T-helper 1 cell (primary cell): ENCODE data around the gene SRSF2.
"Not testable (repeated sequence)": the region's sequence is repeated elsewhere in the genome, so short reads cannot be mapped to it uniquely, and the experiment has no call there.

Source experiments
- DNase-seq, 5 donors: peaks; one replicate each; pipeline ENCODE4 v3.0.0-alpha.2; 2012 to 2020

Gene SRSF2

GRCh38 chr17:76720211-76720610 lies 16.9 kb downstream of the SRSF2 start:
- no peak for DNase-seq

DNA sequence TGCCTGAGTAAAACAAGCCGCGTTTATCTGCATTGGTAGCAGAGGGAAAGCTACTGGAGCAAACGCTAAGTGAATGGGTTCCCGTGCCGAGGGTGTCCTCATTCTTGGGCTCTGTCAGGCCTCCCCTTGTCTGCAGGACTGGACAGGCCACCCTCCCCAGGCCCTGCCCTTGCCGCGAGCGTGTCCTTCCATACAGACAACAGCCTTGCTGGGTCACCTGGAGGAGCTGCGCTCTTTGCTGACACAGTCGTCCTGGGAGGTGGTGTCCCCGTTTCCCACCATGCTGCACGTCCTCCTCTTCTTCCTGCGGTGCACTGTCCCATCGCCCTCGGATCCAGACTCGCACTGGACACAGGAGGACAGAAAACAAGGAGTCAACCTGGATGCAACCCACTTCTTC lies 18.6 kb downstream of the SRSF2 start:
- DNase-seq: no peak

DNA sequence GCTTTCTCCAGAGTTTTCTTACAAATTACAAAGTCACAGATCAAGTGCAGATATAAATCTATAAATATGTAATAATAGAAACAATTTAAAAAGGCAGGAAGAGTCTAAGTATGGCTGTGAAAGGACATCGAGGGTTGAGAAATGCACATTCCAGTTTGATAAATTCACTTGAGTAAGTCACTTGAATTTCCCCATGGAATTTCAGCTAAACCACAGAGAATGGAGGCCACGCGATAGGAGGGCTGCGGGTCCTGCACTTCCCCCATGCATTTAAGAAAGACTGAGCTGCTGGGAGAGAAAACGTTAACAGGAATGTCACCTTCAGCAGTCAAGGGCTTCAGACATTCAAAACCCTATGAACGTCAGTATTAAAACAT lies 20.3 kb downstream of the SRSF2 start:
- no peak for DNase-seq

- DNase-seq: peak in 3 of 5 donors; percentile 49 to 81 (median 57)
Observed at GRCh38 chr17:76716146-76716838, 20.8 kb downstream of the SRSF2 start.

GRCh38 chr17:76715496-76715830 lies 21.7 kb downstream of the SRSF2 start:
- no peak for DNase-seq

- DNase-seq: peak; percentile 35 to 79 (median 57)
Observed at GRCh38 chr17:76714822-76715495, 22.2 kb downstream of the SRSF2 start.

DNA sequence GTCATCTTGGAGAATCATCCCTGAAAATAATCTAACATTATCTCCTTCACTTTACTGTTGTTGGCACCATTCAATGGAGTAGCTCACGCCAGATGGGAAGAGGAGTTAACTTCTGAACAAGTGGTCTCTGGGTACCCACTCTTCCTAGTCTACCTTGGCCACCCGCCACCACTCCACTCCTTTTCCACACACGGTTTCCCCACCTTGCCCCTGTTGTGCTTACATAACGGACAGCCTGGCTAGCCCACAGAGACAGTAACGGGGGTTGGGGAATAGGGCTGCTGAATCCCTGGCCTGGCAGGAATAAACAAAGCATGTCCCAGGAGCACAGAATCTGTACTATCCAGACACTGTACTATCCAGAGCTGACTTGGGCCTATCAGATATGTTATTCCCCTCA lies 22.8 kb downstream of the SRSF2 start:
- no peak for DNase-seq

GRCh38 chr17:76713765-76714164 lies 23.4 kb downstream of the SRSF2 start:
- DNase-seq: no peak

- DNase-seq: not testable (repeated sequence)
Observed at GRCh38 chr17:76712321-76712720, 24.8 kb downstream of the SRSF2 start.

DNA sequence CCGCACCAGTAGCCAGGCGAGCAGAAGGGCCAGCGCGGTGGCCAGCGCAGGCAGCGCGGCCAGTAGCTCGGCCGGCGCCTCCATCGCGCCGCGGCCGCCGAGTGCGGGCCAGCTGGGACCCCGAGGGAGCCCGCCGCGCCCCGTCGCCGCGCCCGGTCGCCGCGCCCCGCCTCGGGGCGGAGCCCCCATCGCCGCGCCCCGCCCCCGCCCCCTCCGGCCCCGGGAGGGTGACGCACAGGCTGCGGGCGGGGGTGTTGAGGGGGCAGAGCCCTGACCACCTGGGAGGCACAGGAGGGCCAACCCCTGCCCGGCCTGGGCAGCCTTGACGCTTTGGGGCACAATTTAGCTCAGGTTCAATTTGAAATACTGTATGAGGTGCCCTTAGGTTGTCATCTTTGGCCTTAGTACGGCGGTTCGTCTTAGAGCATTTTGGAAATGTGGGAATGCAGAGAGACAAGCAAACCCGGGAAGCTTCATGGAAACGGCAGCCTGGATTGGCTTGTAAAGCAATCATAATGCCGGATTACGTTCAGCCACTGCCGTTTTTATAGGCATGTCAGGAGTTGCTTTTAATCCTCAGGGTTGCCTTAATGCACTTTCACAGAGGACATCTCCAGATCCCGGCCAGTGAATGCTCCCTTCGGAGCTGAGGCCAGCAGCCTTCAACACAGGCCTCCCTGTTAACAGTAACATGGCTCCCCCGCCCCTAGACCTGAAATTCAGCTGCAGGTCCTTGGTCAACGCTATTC lies 26.1 kb downstream of the SRSF2 start, which contains the start of gene MXRA7:
TSS of gene MXRA7 (minus strand) at position 103 of the 749 bp plus-strand sequence. CDS start at position 84, 19 bp downstream.
- peak in 4 of 5 donors; percentile 26 to 59 (median 41) for DNase-seq

DNA sequence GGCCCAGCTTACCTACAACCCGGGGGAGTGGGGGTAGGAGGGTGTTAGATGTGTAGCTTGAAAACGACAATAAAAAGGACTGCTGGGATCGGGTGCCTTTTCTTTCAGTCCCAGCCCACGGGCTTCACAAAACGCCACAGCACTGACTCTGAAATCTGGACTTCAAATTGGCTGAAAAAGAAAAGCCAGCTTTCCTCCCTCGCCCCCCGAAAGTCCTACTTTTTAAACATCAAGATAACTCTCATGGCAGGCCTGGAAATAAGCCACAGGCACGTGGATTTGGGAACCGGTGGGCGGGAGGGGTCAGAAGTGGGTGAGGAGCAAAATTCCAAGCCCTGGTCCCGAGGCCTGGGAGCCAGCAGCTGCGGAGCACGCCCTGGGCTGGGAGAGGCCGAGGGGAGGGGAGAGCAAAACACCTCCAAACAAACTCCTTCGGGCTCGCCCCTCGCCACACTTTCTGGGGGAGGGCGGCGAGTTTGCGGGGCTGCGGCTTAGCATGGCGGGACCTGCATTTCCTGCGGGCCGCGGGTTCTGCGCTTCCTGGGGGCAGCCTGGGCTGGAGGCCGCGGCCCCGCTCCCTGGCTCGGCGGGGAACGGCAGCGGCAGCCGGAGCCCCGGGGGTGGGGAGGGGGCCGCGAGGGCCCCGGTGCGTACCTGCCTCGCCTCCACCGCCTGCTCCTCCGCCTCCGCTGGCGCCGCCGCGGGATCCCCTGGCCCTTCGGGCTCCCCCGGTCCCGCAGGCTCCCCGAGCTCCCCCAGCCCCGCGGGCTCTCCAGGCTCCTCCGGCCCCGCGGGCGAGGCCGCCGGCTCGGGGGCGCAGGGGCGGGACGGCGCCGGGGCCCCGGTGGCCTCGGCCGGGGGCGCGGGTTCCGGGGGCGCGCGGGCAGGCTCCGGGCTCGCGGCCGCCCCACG lies 26.9 kb downstream of the SRSF2 start:
- not testable (repeated sequence) for DNase-seq

- DNase-seq: no peak
Observed at GRCh38 chr17:76709077-76709950, 27.8 kb downstream of the SRSF2 start.

GRCh38 chr17:76707985-76708807 lies 28.9 kb downstream of the SRSF2 start:
- no peak for DNase-seq

- no peak for DNase-seq
Observed at GRCh38 chr17:76706817-76707216, 30.3 kb downstream of the SRSF2 start.

DNA sequence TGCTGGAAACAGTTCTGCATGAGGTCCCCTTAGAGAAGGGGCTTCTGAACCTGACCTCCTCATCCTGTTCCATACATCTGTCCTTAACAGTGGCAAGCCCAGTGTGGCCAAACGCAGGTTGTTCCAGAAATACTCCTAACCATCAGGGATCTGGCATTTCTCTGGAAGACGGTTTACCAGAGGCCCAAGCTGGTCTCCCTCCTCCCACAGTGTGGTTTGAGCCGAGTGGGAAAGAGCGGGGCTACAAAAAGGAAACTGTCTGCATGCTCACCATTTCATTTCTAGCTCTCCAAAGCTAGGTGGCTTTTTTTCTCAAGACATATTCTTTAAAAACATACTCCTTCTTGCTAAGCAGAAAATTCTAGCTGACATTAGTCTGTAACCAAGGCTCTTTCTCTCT lies 32.3 kb downstream of the SRSF2 start:
- no peak for DNase-seq

DNA sequence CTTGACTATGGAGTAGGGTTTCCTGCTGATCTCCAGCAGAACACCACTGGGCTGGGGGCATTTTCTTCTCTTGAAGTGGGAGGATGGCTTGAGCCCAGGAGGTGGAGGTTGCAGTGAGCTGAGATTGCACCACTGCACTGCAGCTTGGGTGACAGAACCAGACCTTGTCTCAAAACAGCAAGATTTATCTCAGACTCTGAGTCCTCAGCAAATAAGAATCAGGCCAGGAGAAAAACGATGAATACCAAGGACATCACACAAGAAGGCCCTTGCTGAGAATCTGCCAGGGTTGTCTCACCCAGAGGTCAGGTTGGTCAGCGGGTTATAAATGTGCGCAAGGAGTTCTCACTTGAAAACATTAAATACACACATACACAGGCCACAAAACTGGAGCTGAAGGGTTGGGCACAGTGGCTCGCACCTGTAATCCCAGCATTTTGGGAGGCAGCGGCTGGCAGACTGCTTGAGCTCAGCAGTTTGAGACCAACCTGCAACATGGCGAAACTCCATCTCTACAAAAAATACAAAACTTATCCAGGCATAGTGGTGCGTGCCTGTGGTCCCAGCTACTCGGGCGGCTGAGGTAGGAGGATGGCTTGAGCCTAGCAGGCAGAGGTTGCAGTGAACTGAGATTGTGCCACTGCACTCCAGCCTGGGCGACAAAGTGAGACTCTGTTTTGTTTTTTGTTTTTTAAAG lies 34.0 kb downstream of the SRSF2 start:
- no peak for DNase-seq

DNA sequence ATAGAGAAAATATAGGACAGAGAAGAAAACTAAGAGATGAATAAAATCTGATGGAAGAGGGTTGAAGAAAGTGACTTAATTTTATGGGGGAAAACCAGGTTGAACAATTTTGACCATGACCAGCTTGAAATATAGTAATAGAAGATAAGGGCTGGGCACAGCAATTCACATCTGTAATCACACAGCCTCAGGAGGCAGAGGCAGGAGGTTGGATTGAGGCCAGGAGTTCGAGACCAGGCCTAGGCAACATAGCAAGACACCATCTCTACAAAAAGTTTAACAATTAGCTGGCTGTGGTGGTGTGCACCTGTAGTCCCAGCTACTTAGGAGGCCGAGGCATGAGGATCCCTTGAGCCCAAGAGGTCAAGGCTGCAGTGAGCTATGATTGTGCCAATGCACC lies 35.1 kb downstream of the SRSF2 start:
- no peak for DNase-seq

DNA sequence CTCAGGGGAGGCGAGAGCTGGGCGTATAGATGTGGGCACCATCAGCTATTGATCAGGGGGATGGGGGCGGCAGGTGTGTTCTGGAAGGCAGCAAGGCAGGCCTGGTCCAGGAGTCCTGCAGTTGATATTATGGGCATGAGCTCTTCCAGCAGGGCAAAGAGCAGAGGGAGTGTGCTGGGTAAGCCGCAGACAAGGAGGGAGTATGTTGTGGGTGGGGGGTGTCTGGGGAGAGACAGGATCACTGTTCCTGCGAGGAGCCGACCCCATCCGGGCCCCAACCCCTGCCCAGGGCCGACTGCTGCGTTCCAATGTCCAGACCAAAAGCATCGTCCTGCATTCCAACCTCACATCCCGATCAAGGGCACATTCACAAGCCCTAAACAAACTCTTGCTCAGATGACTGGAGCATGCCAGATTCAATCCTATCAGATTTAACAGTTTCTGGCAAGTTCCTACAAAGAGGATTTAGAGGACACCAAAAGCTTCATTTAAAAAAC lies 35.6 kb downstream of the SRSF2 start:
- DNase-seq: no peak

DNA sequence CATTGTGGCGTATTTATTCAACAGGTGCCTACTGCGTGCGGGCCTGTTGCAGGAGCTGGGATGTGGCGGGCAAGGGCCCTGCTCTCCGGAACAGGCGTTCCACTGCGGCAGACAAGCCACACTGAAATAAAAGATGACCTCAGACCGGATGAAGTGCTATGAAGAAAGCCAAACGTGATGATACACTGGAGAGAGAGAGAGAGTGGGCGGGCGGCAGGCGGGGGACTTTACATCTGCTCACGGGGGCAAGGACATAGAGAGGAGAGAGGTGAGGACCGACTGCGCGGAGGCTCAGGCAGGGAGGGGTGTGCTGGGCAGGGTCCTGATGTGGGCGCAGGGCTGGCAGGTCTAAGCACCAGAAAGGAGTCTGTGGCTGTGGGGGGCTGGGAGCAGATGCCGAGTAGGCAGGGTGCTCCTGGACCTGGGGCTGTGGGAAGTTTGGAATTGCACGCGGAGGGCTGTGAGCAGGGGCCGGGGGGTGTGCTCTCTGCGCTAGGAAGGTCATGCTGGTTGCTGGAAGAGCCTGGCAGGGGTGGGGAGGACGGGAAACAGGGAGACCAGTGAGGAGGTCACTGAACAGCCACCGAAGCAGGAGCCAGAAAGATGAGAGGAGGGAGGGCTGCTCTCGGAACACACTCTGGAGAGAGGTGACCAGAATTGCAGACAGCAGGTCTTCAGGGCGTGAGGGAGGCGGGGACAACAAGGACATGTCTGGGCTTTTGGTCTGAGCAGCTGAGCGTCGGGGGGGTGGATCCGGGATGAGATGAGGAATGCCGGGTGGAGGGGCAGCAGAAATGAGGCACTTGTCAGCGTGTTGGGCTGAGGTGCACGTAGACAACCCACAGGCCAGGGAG lies 36.3 kb downstream of the SRSF2 start:
- no peak for DNase-seq
